Measurements from ENCODE around the gene SIL1. TPM values are rescaled to one million over a fixed set of nuclear protein-coding genes. Genes with fewer than 3 reads are reported as not detected.
"Not testable (repeated sequence)": the region's sequence is repeated elsewhere in the genome, so short reads cannot be mapped to it uniquely, and the experiment has no call there.

The SIL1 gene
- total and polyA plus RNA-seq, 10 donors, result 23.4 to 42.3 (median 32.6) TPM

DNA sequence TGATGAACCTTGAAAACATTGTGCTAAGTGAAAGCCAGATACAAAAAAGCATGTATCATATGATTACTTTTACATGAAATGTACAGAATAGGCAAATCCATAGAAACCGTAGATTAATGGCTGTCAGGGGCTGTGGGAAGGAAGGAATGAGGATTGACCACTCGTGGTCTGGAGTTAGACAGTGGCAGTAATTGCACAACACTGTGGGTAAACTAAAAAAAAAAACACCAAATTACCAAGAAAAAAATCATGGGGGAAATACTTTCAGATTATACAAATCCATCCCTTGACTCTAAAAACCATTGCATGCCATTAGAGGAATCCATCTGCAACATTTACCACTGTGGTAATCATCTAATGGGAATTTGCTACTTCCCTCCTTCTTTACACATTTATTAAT lies 140.0 kb downstream of the SIL1 start:
- H3K27ac ChIP-seq, result no peak overlapping the region
- intact Hi-C loops (cut with DNase I; ENCODE audit: low total_unique reads), result no loop called here
- no peaks in the 10 kb centered on the region for H3K9me3 ChIP-seq
- no peaks in the 10 kb centered on the region for H3K27me3 ChIP-seq (replicated peaks in 1 of 7)
- H3K4me1 ChIP-seq, result peaks cover 0 to 13% (median 4%) of the 10 kb centered on the region in 6 donors
- TF ChIP-seq POLR2A (IDR thresholded peaks at IDR 0.05), result no peak
- TF ChIP-seq POLR2AphosphoS5 (IDR thresholded peaks at IDR 0.05), result no peak
- TF ChIP-seq, protein P1, sequence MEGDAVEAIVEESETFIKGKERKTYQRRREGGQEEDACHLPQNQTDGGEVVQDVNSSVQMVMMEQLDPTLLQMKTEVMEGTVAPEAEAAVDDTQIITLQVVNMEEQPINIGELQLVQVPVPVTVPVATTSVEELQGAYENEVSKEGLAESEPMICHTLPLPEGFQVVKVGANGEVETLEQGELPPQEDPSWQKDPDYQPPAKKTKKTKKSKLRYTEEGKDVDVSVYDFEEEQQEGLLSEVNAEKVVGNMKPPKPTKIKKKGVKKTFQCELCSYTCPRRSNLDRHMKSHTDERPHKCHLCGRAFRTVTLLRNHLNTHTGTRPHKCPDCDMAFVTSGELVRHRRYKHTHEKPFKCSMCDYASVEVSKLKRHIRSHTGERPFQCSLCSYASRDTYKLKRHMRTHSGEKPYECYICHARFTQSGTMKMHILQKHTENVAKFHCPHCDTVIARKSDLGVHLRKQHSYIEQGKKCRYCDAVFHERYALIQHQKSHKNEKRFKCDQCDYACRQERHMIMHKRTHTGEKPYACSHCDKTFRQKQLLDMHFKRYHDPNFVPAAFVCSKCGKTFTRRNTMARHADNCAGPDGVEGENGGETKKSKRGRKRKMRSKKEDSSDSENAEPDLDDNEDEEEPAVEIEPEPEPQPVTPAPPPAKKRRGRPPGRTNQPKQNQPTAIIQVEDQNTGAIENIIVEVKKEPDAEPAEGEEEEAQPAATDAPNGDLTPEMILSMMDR (IDR thresholded peaks at IDR 0.05 in 8 of 11, conservative IDR thresholded peaks at IDR 0.05 in 3 of 11), result no peak
- DNase-seq, result no peak
- H3K4me3 ChIP-seq, result no peak overlapping the region
- no peaks in the 10 kb centered on the region for H3K36me3 ChIP-seq
- 45 to 77% (median 66%) methylated on average over 2 of the region's 2 CpGs for WGBS, 5 donors

DNA sequence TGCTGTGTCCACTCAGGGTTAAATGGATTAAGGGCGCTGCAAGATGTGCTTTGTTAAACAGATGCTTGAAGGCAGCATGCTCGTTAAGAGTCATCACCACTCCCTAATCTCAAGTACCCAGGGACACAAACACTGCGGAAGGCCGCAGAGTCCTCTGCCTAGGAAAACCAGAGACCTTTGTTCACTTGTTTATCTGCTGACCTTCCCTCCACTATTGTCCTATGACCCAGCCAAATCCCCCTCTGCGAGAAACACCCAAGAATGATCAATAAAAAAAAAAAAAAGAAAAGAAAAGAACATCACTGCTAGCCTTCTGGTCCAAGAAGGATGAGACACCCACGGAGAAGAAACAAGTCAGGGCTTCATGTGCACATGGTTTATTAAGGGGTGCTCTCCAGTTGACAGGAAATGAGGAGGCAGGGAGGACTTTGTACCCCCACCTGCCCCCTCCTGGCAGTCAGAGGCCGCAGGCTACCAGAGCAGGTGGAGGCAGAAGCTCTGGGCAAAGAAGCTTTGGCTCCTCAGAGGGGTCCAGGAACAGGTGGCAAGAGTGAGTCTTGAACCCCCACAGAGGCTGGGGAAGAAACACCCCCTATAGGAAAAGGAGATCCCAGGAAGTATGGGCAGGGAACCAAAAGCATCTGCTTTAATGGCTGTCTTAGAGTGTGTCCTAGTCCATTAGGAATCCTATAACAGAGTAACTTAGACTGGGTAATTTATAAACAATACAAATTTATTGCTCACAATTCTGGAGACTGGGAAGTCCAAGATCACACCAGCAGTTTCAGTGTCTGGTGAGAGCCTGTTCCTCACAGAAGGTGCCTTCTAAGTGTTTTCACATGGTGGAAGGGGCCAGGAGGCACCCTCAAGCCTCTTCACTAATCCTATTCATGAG lies 140.9 kb downstream of the SIL1 start:
- H3K27me3 ChIP-seq (replicated peaks in 1 of 7); H3K4me3 ChIP-seq; intact Hi-C loops (cut with DNase I; ENCODE audit: low total_unique reads); H3K9me3 ChIP-seq; H3K36me3 ChIP-seq; DNase-seq; H3K27ac ChIP-seq: not testable (repeated sequence)
- H3K4me1 ChIP-seq, result peaks cover 0 to 13% (median 4%) of the 10 kb centered on the region in 6 donors
- 73 to 91% (median 82%) methylated on average over 3 to 7 of the region's 7 CpGs for WGBS, 5 donors

DNA sequence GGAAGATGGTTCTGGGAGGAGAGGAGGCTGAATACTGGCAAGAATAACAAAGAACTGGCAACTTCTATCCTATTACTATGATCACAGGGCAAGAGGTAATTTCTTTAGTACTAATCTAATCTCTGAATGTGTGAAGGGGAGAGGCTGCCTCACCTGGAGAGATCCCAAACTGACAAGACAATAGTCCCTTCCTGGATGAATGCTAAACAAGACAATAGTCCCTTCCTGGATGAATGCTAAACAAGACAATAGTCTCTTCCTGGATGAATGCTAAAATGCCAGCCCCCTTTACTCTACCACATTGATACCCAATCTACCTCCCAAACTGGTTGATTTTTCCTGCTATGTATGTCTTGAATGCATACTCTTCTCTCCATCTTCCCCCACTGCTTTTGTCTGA lies 145.2 kb downstream of the SIL1 start:
- Histone ChIP-seq H3K4me3 (no peak overlapping the region), H3K27ac (no peak overlapping the region), H3K4me1 (no peaks in the 10 kb centered on the region), H3K27me3 (replicated peaks in 1 of 7) (no peaks in the 10 kb centered on the region), H3K9me3 (no peaks in the 10 kb centered on the region), H3K36me3 (peaks cover 0 to 22% (median 2%) of the 10 kb centered on the region in 6 donors)
- intact Hi-C loops (cut with DNase I; ENCODE audit: low total_unique reads), result no loop called here
- TF ChIP-seq POLR2A (IDR thresholded peaks at IDR 0.05) (no peak), POLR2AphosphoS5 (IDR thresholded peaks at IDR 0.05) (no peak)
- TF ChIP-seq, protein P1 (IDR thresholded peaks at IDR 0.05 in 8 of 11, conservative IDR thresholded peaks at IDR 0.05 in 3 of 11), result no peak
- DNase-seq, result no peak

DNA sequence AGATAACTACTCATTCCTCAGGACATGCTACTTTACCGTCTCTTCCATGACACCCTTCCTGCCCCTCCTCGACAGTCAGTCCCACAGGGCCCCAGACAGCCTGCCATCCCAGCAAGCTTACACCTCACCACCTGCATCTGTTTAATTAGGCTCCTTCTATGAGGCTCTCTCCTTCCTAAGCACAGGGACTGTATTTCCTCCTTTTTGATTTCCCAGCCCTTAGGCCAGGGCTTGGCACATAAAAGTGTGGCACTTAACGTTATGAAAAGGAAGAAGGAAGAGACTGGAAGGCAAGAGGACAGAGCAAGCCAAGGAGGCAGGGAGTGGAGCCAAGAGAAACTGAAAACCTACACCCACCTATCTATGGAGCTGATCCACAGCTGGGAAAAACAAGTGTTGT lies 146.8 kb downstream of the SIL1 start:
- Histone ChIP-seq H3K27me3 (replicated peaks in 1 of 7) (no peaks in the 10 kb centered on the region), H3K27ac (no peak overlapping the region), H3K36me3 (peaks cover 0 to 24% (median 2%) of the 10 kb centered on the region in 6 donors), H3K9me3 (no peaks in the 10 kb centered on the region), H3K4me1 (no peaks in the 10 kb centered on the region), H3K4me3 (no peak overlapping the region)
- WGBS, 5 donors, result 61 to 74% (median 69%) methylated on average over 3 of the region's 3 CpGs
- TF ChIP-seq POLR2AphosphoS5 (IDR thresholded peaks at IDR 0.05) (no peak), POLR2A (IDR thresholded peaks at IDR 0.05) (no peak)
- TF ChIP-seq, protein P1 (IDR thresholded peaks at IDR 0.05 in 8 of 11, conservative IDR thresholded peaks at IDR 0.05 in 3 of 11), result no peak
- no peak for DNase-seq
- intact Hi-C loops (cut with DNase I; ENCODE audit: low total_unique reads), result no loop called here

All from spleen (tissue), 11 donors.